K562 (cell line): Measurements from ENCODE around the gene ACVR2B. TPM values are rescaled to one million over a fixed set of nuclear protein-coding genes. Genes with fewer than 3 reads are reported as not detected.
"Not testable (repeated sequence)": the region's sequence is repeated elsewhere in the genome, so short reads cannot be mapped to it uniquely, and the experiment has no call there.

Experiments used
- ATF3 ChIP-seq, 2 experiments: fragments of 450-650 bp in 1 of 2; sonication (generic) in 1 of 2; formaldehyde crosslinking in 1 of 2; IDR thresholded peaks in 1 of 2; conservative IDR thresholded peaks in 1 of 2; 2 replicates each; pipeline versions ENCODE4 v1.6.1 to v1.8.1; 2016 to 2023; ENCODE audit warnings: mild to moderate bottlenecking in 2 of 2, moderate library complexity in 2 of 2, inconsistent platforms in 1 of 2, missing genetic modification reagents in 1 of 2
- CBX3 ChIP-seq, 2 experiments: IDR thresholded peaks; 1 replicate in 1 of 2; 2 replicates in 1 of 2; pipeline ENCODE4 v1.6.1; 2012; ENCODE audit warnings: inconsistent platforms in 2 of 2, low read length in 2 of 2, borderline replicate concordance in 1 of 2, control low read depth in 1 of 2
- CBX5 ChIP-seq: IDR thresholded peaks from 2 replicates; pipeline ENCODE4 v1.6.1; 2014; ENCODE audit warnings: low read depth, borderline replicate concordance
- CEBPG ChIP-seq, 3 experiments: fragments of 200-800 bp in 1 of 3; sonication (Bioruptor generic) in 1 of 3; sonication (generic) in 1 of 3; formaldehyde crosslinking in 1 of 3; IDR thresholded peaks in 2 of 3; conservative IDR thresholded peaks in 1 of 3; 2 replicates each; pipeline versions ENCODE4 v1.6.1 to v1.8.0; 2016 to 2022; ENCODE audit warnings: missing compliant biosample characterization in 2 of 3, missing genetic modification characterization in 2 of 3, mild to moderate bottlenecking in 1 of 3, missing genetic modification reagents in 1 of 3
- HLTF ChIP-seq: fragments of 450-650 bp; IDR thresholded peaks from 2 replicates; pipeline ENCODE4 v1.6.1; 2016
- TRIM24 ChIP-seq, 2 experiments: fragments of 450-650 bp; IDR thresholded peaks; 2 replicates each; pipeline ENCODE4 v1.6.1; 2016
- XRCC3 ChIP-seq: fragments of 450-650 bp; IDR thresholded peaks from 2 replicates; pipeline ENCODE4 v1.6.1; 2017; ENCODE audit warnings: mild to moderate bottlenecking, moderate library complexity
- ZEB2 ChIP-seq: fragments of 450-650 bp; IDR thresholded peaks from 2 replicates; pipeline ENCODE4 v1.6.1; 2016
- ZFP36 ChIP-seq: fragments of 150-350 bp; IDR thresholded peaks from 2 replicates; pipeline ENCODE4 v1.6.1; 2018; ENCODE audit warnings: low read length, low read depth; ENCODE audit not compliant: partially characterized antibody
- ZNF280B ChIP-seq: fragments of 250-450 bp; sonication (Bioruptor Pico); IDR thresholded peaks from 2 replicates; pipeline ENCODE4 v1.5.1; 2021; ENCODE audit warnings: mild to moderate bottlenecking
- polyA plus RNA-seq, 8 experiments: library from polyadenylated mRNA; depleted of rRNA in 4 of 8; stranded (reverse) in 5 of 8; unstranded in 3 of 8; fragments of >200 nt; fragmentation: Nextera tagmentation in 2 of 8; fragmentation: Illumina TruSeq in 1 of 8; extraction: Ambion mirVana in 2 of 8; extraction: Trizol in 1 of 8; gene quantifications; 2 replicates each; pipeline versions ENCODE4 v1.2.1 to v1.2.3, GENCODE V29; 2011 to 2014; ENCODE audit warnings: inconsistent platforms in 1 of 8, missing spikeins in 1 of 8
- total RNA-seq, 7 experiments: library from RNA; depleted of rRNA in 6 of 7; stranded (reverse); fragments of >200 nt in 6 of 7; fragmentation: Illumina TruSeq in 2 of 7; extraction: Trizol in 2 of 7; gene quantifications; 2 replicates each; pipeline versions ENCODE4 v1.2.1 to v1.2.3, GENCODE V29; 2011 to 2021; ENCODE audit warnings: low replicate concordance in 1 of 7

Gene ACVR2B
- total and polyA plus RNA-seq, 9 of the 15 experiments (the other 6 are each of a cell fraction or from before 2014, with no cell fraction given): 1.8 to 23.7 (median 7.1) TPM

GRCh38 chr3:38432871-38433658, 20.6 kb upstream of the ACVR2B start (continued):
- TF ChIP-seq ZNF280B (CRISPR knock-in tag) (peak; percentile 61; the same call in 1 of the 2 replicates), ZEB2 (0 out of 2 replicates have a peak, but pooled peaks have one; percentile 37), XRCC3 (peak; percentile 81; the same call in 1 of the 2 replicates), ZFP36 (peak; percentile 74), TRIM24 (IDR thresholded peaks at IDR 0.05) (0 out of 4 replicates have a peak, but pooled peaks of 1 of the 2 experiments have one; percentile 21), CBX3 (IDR thresholded peaks at IDR 0.05; ENCODE audit: borderline replicate concordance in 1 of 2, low read length in 2 of 2) (peak in 1 of 2 experiments; percentile 97; a peak in 2 of 3 replicates), CEBPG (tag; conservative IDR thresholded peaks at IDR 0.05 in 1 of 2, IDR thresholded peaks at IDR 0.05 in 1 of 2) (peak in 1 of 2 experiments; percentile 71; a peak in 3 of 4 replicates), ATF3 (IDR thresholded peaks at IDR 0.05) (peak; percentile 74), CBX5 (peak; percentile 97), HLTF (0 out of 2 replicates have a peak, but pooled peaks have one; percentile 52)
- not testable (repeated sequence) for TF ChIP-seq CEBPG (CRISPR knock-in tag; IDR thresholded peaks at IDR 0.05); ATF3 (CRISPR knock-in tag; conservative IDR thresholded peaks at IDR 0.05)
